ENCODE measurements around the gene VTCN1. TPM values are rescaled to one million over a fixed set of nuclear protein-coding genes. Genes with fewer than 3 reads are reported as not detected.

Gene VTCN1
- total and polyA plus RNA-seq, 2 of the 13 experiments (the other 11 are each of a cell fraction or from before 2014, with no cell fraction given) = not detected

GRCh38 chr1:117121589-117122329 is 89.0 kb downstream of the VTCN1 start, which contains the start of gene TRIM45 (continued):
- TF ChIP-seq ZNF792 (CRISPR knock-in tag; IDR thresholded peaks at IDR 0.05) = no peak
- TF ChIP-seq THAP8 (CRISPR knock-in tag; IDR thresholded peaks at IDR 0.05; ENCODE audit: borderline replicate concordance) = no peak
- TF ChIP-seq KLF9 (CRISPR knock-in tag; IDR thresholded peaks at IDR 0.05; ENCODE audit: low read depth) = no peak
- no peak for TF ChIP-seq FOSL2 (CRISPR knock-in tag; IDR thresholded peaks at IDR 0.05)
- TF ChIP-seq ZNF460 (CRISPR knock-in tag; IDR thresholded peaks at IDR 0.05; ENCODE audit: borderline replicate concordance) = no peak
- TF ChIP-seq ZNF83 (CRISPR knock-in tag; IDR thresholded peaks at IDR 0.05; ENCODE audit: borderline replicate concordance) = no peak
- no peak for TF ChIP-seq U2AF1 (optimal IDR thresholded peaks at IDR 0.05; ENCODE audit: low read depth, low read length)
- TF ChIP-seq, protein P1, sequence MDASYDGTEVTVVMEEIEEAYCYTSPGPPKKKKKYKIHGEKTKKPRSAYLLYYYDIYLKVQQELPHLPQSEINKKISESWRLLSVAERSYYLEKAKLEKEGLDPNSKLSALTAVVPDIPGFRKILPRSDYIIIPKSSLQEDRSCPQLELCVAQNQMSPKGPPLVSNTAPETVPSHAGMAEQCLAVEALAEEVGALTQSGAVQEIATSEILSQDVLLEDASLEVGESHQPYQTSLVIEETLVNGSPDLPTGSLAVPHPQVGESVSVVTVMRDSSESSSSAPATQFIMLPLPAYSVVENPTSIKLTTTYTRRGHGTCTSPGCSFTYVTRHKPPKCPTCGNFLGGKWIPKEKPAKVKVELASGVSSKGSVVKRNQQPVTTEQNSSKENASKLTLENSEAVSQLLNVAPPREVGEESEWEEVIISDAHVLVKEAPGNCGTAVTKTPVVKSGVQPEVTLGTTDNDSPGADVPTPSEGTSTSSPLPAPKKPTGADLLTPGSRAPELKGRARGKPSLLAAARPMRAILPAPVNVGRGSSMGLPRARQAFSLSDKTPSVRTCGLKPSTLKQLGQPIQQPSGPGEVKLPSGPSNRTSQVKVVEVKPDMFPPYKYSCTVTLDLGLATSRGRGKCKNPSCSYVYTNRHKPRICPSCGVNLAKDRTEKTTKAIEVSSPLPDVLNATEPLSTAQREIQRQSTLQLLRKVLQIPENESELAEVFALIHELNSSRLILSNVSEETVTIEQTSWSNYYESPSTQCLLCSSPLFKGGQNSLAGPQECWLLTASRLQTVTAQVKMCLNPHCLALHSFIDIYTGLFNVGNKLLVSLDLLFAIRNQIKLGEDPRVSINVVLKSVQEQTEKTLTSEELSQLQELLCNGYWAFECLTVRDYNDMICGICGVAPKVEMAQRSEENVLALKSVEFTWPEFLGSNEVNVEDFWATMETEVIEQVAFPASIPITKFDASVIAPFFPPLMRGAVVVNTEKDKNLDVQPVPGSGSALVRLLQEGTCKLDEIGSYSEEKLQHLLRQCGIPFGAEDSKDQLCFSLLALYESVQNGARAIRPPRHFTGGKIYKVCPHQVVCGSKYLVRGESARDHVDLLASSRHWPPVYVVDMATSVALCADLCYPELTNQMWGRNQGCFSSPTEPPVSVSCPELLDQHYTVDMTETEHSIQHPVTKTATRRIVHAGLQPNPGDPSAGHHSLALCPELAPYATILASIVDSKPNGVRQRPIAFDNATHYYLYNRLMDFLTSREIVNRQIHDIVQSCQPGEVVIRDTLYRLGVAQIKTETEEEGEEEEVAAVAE (CRISPR knock-in tag; IDR thresholded peaks at IDR 0.05; ENCODE audit: borderline replicate concordance) = no peak
- no peak for TF ChIP-seq HMGA1 (CRISPR knock-in tag; conservative IDR thresholded peaks at IDR 0.05)
- TF ChIP-seq ZNF232 (CRISPR knock-in tag; IDR thresholded peaks at IDR 0.05; ENCODE audit: borderline replicate concordance) = no peak
- no peak for TF ChIP-seq EHMT2 (IDR thresholded peaks at IDR 0.05; ENCODE audit: borderline replicate concordance, low read depth, low read length)
- TF ChIP-seq JUN (CRISPR knock-in tag; IDR thresholded peaks at IDR 0.05) = no peak
- TF ChIP-seq ZFX (CRISPR knock-in tag; IDR thresholded peaks at IDR 0.05; ENCODE audit: low read depth) = peak; percentile 72
- no peak for TF ChIP-seq ZNF382 (CRISPR knock-in tag; IDR thresholded peaks at IDR 0.05; ENCODE audit: borderline replicate concordance)
- TF ChIP-seq IKZF1 (IDR thresholded peaks at IDR 0.05) = no peak
- TF ChIP-seq GATAD1 (CRISPR knock-in tag; IDR thresholded peaks at IDR 0.05) = peak; percentile 33; the same call in 1 of the 2 replicates
- TF ChIP-seq ZNF205 (CRISPR knock-in tag; IDR thresholded peaks at IDR 0.05) = no peak
- no peak for TF ChIP-seq GTF3A (CRISPR knock-in tag; conservative IDR thresholded peaks at IDR 0.05)
- TF ChIP-seq ZNF326 (CRISPR knock-in tag; IDR thresholded peaks at IDR 0.05; ENCODE audit: borderline replicate concordance) = no peak
- TF ChIP-seq, protein P2, sequence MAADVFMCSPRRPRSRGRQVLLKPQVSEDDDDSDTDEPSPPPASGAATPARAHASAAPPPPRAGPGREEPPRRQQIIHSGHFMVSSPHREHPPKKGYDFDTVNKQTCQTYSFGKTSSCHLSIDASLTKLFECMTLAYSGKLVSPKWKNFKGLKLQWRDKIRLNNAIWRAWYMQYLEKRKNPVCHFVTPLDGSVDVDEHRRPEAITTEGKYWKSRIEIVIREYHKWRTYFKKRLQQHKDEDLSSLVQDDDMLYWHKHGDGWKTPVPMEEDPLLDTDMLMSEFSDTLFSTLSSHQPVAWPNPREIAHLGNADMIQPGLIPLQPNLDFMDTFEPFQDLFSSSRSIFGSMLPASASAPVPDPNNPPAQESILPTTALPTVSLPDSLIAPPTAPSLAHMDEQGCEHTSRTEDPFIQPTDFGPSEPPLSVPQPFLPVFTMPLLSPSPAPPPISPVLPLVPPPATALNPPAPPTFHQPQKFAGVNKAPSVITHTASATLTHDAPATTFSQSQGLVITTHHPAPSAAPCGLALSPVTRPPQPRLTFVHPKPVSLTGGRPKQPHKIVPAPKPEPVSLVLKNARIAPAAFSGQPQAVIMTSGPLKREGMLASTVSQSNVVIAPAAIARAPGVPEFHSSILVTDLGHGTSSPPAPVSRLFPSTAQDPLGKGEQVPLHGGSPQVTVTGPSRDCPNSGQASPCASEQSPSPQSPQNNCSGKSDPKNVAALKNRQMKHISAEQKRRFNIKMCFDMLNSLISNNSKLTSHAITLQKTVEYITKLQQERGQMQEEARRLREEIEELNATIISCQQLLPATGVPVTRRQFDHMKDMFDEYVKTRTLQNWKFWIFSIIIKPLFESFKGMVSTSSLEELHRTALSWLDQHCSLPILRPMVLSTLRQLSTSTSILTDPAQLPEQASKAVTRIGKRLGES (CRISPR knock-in tag; IDR thresholded peaks at IDR 0.05; ENCODE audit: borderline replicate concordance) = no peak
- no peak for TF ChIP-seq MXD4 (CRISPR knock-in tag; IDR thresholded peaks at IDR 0.05)
- TF ChIP-seq ZNF335 (CRISPR knock-in tag; IDR thresholded peaks at IDR 0.05) = no peak
- TF ChIP-seq SAFB2 (CRISPR knock-in tag; IDR thresholded peaks at IDR 0.05; ENCODE audit: borderline replicate concordance, low read depth) = no peak
- TF ChIP-seq ZNF724P (CRISPR knock-in tag; IDR thresholded peaks at IDR 0.05; ENCODE audit: borderline replicate concordance) = no peak

All from HepG2 (cell line).